ENCODE results near the gene AOPEP. TPM values are rescaled to one million over a fixed set of nuclear protein-coding genes. Genes with fewer than 3 reads are reported as not detected.

AOPEP gene
- total RNA-seq, 1 donor, result 20.7 TPM

- DNase-seq (ENCODE audit: low read depth in 2 of 3, low spot score in 2 of 3), result no peak
These were observed 247.8 kb downstream of the AOPEP start for GRCh38 chr9:94974154-94974879.

DNA sequence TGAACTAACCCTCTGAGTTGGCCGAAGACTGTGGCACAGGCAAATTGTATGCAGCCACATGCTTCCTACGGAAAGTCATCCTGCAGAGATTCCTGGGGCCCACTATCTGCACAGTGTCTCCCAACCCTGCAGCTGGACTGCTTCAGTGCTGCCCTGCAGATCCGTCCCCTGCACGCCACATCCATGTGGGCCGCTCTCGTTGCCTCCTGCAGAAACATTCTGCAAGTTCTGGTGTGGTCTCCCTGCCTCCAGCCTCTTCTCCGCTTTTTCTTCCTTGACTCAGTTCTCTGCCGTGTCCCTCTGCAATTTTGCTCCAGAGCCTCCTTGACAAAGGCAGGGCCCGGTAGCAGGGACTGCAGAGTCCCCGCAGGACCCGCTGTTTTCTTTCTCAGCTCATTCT, 249.0 kb downstream of the AOPEP start:
- DNase-seq (ENCODE audit: low read depth in 2 of 3, low spot score in 2 of 3), result no peak

DNA sequence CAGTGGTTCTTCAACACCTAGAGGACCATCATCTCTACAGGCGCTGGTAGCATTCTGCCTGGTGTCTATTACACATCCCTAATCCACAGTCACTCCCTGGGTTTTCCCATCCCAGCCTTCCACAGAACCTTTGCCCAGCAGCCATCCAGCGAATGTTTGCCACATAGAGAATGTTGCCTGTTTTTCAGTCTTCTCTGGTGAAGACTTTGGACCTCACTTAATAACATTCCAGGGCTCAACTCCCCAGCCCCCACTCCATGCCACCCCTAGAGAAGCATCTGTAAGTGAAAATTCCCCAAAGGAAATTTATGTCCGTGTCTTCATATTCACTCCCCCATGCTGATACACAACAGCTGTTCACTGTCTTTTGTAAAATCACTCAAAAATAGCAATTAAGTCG, 249.6 kb downstream of the AOPEP start:
- DNase-seq (ENCODE audit: low read depth in 2 of 3, low spot score in 2 of 3), result no peak

- no peak for DNase-seq (ENCODE audit: low read depth in 2 of 3, low spot score in 2 of 3)
These were observed 250.9 kb downstream of the AOPEP start for GRCh38 chr9:94977416-94977815.

GRCh38 chr9:94979904-94980507, 253.5 kb downstream of the AOPEP start:
- DNase-seq (ENCODE audit: low read depth in 2 of 3, low spot score in 2 of 3), result no peak

GRCh38 chr9:94980947-94981722, 254.6 kb downstream of the AOPEP start:
- DNase-seq (ENCODE audit: low read depth in 2 of 3, low spot score in 2 of 3), result no peak

DNA sequence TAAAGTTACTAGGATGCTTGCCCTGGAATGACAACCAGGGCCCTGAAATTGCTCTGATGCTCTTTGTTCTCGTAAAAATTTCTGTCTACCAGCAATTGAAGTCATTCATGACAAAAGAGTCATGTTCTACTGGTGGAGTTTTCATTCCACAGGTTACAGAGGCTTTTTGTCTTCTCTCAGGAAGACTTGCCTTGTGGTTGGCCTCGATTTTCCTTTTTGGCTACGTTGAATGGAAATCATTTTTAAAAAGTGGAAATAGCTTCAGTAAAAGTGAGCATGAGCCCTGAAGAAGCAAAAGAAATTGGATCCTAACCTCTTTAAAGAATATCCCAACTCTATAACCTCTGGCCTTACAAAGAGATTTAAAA, 255.2 kb downstream of the AOPEP start:
- no peak for DNase-seq (ENCODE audit: low read depth in 2 of 3, low spot score in 2 of 3)

DNA sequence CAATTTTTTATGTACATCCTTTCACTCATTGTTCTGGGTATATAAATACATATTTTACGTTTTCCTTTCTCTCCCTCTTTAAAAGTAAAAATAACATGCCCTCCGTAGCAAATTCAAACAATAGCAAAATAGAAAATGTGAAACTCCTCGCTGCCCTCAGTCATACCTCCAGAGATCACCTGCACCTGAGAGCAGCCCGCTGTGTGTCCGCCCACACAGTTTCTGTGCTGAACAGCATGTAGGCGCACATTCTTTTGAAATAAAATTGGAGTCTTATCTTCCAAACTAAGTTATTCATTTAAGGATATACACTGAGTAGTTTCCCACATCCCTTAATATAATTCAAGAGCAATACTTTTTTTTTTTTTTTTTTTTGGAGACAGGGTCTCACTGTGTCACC, 255.7 kb downstream of the AOPEP start:
- no peak for DNase-seq (ENCODE audit: low read depth in 2 of 3, low spot score in 2 of 3)

DNA sequence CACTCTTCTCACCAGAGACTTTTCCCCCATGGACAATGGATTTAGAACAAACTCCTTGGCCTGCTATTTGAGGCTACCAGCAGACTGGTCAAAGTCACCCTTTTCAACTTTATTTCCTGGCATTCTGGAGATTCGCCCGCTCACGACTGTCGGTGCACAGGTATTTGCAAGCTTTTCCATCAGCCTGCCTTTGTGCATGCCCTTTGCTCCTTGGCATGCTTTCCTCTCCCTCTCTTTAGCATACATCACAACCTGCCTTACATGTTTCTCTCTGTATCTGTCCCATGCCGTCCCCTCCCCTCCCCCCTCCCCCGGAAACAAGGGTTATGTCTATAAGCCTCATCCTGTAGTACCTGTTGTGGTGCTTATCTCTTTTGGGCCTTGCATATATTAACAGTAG, 257.1 kb downstream of the AOPEP start:
- DNase-seq (ENCODE audit: low read depth in 2 of 3, low spot score in 2 of 3), result no peak

GRCh38 chr9:94984891-94985476, 258.5 kb downstream of the AOPEP start:
- DNase-seq (ENCODE audit: low read depth in 2 of 3, low spot score in 2 of 3), result no peak

GRCh38 chr9:94985649-94986048, 259.1 kb downstream of the AOPEP start:
- peak in 2 of 3 donors; percentile 24 to 64 for DNase-seq (ENCODE audit: low read depth in 2 of 3, low spot score in 2 of 3)

DNA sequence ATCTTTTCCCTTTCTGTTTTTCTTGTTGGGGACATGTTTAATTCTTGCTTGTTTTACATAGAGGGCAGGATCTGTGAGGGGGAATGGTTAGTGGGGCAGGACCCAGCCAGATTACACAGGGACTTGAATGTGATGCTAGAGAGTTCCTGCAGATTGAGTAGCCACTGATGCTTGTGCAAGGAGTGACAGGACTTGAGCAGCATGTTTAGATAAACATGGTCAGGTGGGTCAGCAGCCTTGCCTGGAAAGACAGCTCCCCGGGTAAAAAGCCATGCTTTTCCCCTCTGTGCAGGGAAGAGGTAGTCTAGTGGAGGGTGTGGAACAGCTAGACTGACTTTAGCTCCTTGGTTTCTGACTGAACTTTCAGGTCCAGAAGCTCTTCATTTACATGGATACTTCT, 261.2 kb downstream of the AOPEP start:
- no peak for DNase-seq (ENCODE audit: low read depth in 2 of 3, low spot score in 2 of 3)

DNA sequence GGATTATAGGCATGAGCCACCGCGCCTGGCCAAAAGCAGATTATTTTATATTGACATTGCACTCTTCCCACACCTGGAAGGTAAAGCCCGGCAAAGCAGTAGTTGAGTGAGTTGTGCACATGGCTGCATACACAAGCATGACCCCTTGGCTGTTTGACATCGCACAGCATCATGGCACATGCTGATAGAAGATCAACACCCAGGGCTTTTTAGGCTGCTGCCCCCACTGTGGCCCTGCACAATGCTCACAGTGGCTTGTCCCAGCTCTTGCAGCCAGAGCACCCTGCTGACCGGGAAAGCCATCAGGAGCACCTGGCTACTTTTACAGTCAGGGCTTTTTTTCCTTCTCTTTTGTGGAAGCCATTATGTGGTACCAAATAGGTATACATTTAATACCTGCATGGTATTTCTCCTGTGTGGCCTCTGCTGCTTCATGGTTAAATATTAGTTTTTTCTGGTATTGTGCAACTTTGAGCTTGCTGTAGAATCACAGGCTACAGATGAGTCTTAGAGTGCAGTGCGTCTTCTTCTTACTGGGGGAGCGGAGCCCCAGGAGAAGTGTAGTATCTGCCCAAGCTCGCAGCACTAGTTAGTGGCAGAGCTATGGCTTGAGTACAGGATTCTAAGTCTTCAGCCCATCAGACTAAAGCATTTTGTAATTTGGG, 264.5 kb downstream of the AOPEP start:
- no peak for DNase-seq (ENCODE audit: low read depth in 2 of 3, low spot score in 2 of 3)

DNA sequence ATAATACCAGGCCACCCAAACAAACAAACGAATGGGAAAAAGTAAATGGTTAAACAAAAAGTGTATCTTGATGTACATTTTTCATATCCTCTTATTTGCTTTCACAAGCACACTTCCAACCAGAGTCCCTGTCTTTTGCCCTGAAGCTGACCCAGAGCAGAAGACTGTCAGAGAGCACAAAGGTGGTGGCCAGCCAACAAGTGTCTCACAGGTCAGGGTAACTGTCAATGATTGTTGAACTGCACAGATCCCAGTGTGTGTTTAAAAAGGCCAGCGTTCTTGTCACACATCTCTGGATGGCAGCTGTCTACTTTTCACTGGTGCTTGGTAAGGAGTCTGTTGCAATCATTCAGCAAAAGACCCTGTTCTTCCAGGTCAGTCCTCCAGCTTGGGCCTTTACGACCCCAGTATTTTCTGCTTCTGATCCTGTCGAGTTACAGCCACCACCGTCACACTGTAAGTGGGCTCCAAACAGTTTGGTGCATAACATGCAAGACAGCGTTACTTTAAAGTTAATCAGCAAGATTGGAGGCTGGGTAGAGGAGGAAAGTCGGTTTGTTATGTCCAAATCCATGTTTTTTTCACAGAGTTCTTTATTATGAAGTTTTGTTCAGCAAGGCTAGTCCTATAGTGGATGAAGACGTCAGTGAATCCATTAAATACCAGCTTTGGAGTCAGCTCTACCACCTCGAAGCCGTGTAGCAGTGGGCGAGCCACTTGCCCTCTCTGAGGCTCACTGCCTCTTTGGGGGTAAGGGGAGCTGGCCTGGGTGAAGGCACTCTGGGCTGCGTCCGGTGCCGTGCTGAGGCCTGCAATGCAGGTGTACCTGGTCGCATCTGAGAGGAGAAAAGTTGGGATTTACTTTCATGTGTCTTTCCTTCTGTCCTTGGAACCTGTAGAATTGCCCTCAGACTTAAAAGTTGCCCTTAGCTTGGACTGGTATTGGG, 265.7 kb downstream of the AOPEP start:
- no peak for DNase-seq (ENCODE audit: low read depth in 2 of 3, low spot score in 2 of 3)

DNA sequence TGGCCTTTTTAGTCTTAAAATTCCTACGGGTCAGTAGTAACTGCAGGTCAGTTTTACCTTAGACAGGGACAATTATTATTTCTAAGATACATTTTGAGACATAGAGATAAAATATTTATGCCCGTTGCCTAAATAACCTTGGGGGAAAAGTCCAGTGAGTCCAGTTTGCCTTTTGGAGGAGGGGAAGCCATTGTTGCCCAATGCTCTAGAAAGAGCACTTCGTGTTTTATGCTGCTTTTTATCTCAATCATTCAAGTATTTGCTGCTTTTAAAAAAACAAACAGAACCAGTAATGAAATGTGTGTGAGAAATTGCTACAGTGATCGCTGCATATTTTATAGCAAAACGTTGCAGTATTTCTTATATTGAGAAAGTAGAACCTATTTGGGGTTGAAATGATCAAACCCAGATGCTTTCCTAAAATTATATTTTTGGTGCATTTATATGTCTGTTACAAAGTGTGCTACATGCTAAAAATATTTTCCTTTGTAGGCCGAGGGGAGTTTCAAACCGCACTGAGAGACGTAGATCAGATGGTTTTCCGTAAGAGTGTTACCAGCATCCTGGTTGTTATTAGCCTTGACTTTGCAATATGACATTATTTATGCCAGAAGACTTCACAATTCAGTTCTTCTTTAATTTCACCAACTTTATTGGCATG, 266.8 kb downstream of the AOPEP start:
- no peak for DNase-seq (ENCODE audit: low read depth in 2 of 3, low spot score in 2 of 3)

DNA sequence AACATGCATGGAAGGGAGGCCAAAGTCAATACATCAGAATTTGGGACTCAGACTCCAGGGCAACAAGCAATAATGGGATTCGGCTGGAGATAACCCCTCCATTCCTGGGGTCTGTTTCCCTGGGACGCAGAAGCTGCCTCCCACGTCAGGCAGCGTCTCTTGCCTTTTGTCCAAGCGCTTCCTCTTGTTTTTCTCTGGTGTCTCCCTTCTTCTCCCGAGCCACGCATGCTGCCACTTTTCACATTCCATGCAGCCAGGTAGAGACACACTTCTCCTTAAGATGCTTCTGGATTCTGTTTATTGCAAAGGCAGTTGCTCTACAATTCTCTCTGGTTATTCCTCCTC, 267.3 kb downstream of the AOPEP start:
- DNase-seq (ENCODE audit: low read depth in 2 of 3, low spot score in 2 of 3), result no peak

GRCh38 chr9:94995048-94995693, 268.7 kb downstream of the AOPEP start:
- no peak for DNase-seq (ENCODE audit: low read depth in 2 of 3, low spot score in 2 of 3)

- DNase-seq (ENCODE audit: low read depth in 2 of 3, low spot score in 2 of 3), result no peak
These were observed 270.1 kb downstream of the AOPEP start for GRCh38 chr9:94996641-94997040.

DNA sequence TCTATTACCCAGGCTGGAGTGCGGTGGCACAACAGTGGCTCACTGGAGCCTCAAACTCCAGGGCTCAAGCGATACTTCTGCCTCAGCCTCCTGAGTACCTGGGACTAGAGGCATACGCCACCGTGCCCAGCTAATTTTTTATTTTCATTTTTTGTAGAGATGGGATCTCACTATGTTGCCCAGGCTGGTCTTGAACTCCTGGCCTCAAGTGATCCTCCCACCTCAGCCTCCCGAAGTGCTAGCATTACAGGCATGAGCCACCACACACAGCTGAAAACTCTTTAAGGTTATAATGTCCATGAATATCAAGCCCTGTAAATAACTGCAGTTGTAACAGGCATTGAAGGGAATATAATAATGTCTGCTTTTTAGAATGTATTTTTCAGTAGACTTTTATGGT, 271.2 kb downstream of the AOPEP start:
- DNase-seq (ENCODE audit: low read depth in 2 of 3, low spot score in 2 of 3), result no peak

Measured in hematopoietic multipotent progenitor cell (in vitro differentiated cells).